Calu3 (cell line): ENCODE results near the gene ADAMTS17. TPM values are rescaled to one million over a fixed set of nuclear protein-coding genes. Genes with fewer than 3 reads are reported as not detected.

ENCODE experiments used
- BruUV-seq: library from RNA; stranded (reverse); fragments of 400-500 nt; replicated peaks from 2 replicates; lab custom pipeline; 2021; lab: Mats Ljungman, UMichigan
- CTCF ChIA-PET: fragments of 300-600 bp; sonication (Branson Sonifier 250); formaldehyde crosslinking; loops from one replicate; lab custom pipeline; 2022; ENCODE audit warnings: antibody characterized with exemption; lab: Charles Lee
- DNase-seq: peaks from one replicate; pipeline ENCODE4 v3.0.0; 2022
- H3K27ac Mint-ChIP-seq: one replicate; pipeline ENCODE4 v1.8.0; 2022; ENCODE audit warnings: mixed read lengths; ENCODE audit not compliant: unreplicated experiment
- H3K27me3 Mint-ChIP-seq: one replicate; pipeline ENCODE4 v1.8.0; 2022; ENCODE audit warnings: mixed read lengths; ENCODE audit not compliant: unreplicated experiment
- H3K36me3 Mint-ChIP-seq: one replicate; pipeline ENCODE4 v1.8.0; 2022; ENCODE audit warnings: mild to moderate bottlenecking, moderate library complexity, mixed read lengths; ENCODE audit not compliant: insufficient read depth, unreplicated experiment
- H3K4me1 Mint-ChIP-seq: one replicate; pipeline ENCODE4 v1.8.0; 2022; ENCODE audit warnings: mild to moderate bottlenecking, low read depth, mixed read lengths; ENCODE audit not compliant: unreplicated experiment
- H3K4me3 Mint-ChIP-seq: one replicate; pipeline ENCODE4 v1.8.0; 2022; ENCODE audit warnings: mild to moderate bottlenecking, low read depth, moderate library complexity, mixed read lengths; ENCODE audit not compliant: unreplicated experiment
- H3K9me3 Mint-ChIP-seq: one replicate; pipeline ENCODE4 v1.8.0; 2022; ENCODE audit warnings: low read depth, mixed read lengths; ENCODE audit not compliant: unreplicated experiment
- CTCF ChIP-seq: fragments of 200-600 bp; IDR thresholded peaks from one replicate; pipeline ENCODE4 v1.8.0; 2022; ENCODE audit warnings: antibody characterized with exemption; ENCODE audit not compliant: unreplicated experiment
- intact Hi-C: fragments of 100-400 bp; cut with micrococcal nuclease; formaldehyde crosslinking; loops from one replicate; pipeline ENCODE4 v1.10.0; 2022; ENCODE audit not compliant: unreplicated experiment
- total RNA-seq: library from RNA; stranded (reverse); gene quantifications from 2 replicates; pipeline ENCODE4 v1.2.3, GENCODE V29; 2022

ADAMTS17 gene
- total RNA-seq, 1 experiment from 2014 or later, result 3.5 TPM

GRCh38 chr15:100383302-100384107, 41.7 kb upstream of the ADAMTS17 start:
- DNase-seq, result peak; percentile 66
- Mint-ChIP-seq H3K4me1 (no peaks in the 10 kb centered on the region), H3K27me3 (peaks cover 30% of the 10 kb centered on the region), H3K36me3 (no peaks in the 10 kb centered on the region), H3K4me3 (no peak overlapping the region), H3K27ac (no peak overlapping the region), H3K9me3 (peaks cover 2% of the 10 kb centered on the region)
- intact Hi-C loops, result loop anchor here (1.0 to 5.0 kb wide), 3 partner anchors 33 to 456 kb away; no protein-coding TSS in a partner anchor
- TF ChIP-seq CTCF, result peak; percentile 24
- CTCF ChIA-PET, result interaction anchor here (1.0 to 3.6 kb wide), 4 partner anchors 34 to 650 kb away, joined by 3 to 42 read pairs (median 8); partner anchors contain the start of genes ADAMTS17 and LYSMD4
- BruUV-seq, result no TSS peak

DNA sequence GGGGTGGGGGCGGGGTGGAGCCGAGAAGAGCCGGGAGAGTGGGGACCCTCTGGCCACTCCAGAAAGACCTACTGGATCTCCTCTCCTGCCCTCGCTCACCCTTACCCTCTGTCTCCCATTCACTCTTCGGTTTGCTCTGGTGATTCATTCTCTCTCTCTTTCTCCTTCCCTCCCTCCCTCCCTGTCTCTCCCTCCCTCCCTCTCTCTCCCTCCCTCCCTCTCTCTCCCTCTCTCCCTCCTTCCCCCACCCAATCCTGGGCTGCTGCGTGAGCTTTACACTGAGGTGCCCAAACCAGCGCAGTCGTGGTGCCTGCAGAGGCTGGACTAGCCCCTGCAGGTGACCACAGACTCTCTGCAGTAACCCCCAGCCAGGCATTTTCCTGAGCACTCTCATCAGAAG, 32.2 kb upstream of the ADAMTS17 start:
- DNase-seq, result no peak
- TF ChIP-seq CTCF, result no peak
- no peaks in the 10 kb centered on the region for H3K4me1 Mint-ChIP-seq
- CTCF ChIA-PET, result no interaction called here
- peaks cover 49% of the 10 kb centered on the region for H3K27me3 Mint-ChIP-seq
- H3K36me3 Mint-ChIP-seq, result no peaks in the 10 kb centered on the region
- no peak overlapping the region for H3K27ac Mint-ChIP-seq
- intact Hi-C loops, result no loop called here
- peaks cover 3% of the 10 kb centered on the region for H3K9me3 Mint-ChIP-seq
- no peak overlapping the region for H3K4me3 Mint-ChIP-seq
- BruUV-seq, result no TSS peak

- no peak for DNase-seq
- TF ChIP-seq CTCF, result no peak
- intact Hi-C loops, result no loop called here
- Mint-ChIP-seq H3K27me3 (peaks cover 49% of the 10 kb centered on the region), H3K4me1 (no peaks in the 10 kb centered on the region), H3K4me3 (no peak overlapping the region), H3K36me3 (no peaks in the 10 kb centered on the region), H3K9me3 (peaks cover 3% of the 10 kb centered on the region), H3K27ac (no peak overlapping the region)
- CTCF ChIA-PET, result interaction anchor here (1.2 kb wide), 1 partner anchor 22 kb away, joined by 5 read pairs; no protein-coding TSS in a partner anchor
- no TSS peak for BruUV-seq
Observed at GRCh38 chr15:100373120-100373896, 31.5 kb upstream of the ADAMTS17 start.

DNA sequence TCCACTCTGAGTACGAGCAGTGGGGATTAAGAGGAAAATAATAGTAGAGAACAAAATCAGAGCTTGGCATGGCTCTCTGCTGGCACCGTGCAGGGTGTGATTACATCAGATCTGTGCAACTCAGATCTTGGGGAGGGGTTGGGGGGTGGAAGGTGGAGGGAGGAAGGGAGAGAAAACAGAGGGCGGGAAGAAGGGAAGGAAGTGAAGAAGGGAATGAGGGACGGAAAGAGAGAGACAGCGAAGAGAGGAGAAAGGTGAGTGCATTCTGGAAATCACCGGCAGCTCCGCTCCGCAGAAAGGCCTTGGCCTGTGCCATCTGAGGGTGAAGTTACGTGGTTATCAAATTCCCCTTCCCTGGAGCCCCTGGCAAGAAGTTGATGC, 31.0 kb upstream of the ADAMTS17 start:
- H3K27ac Mint-ChIP-seq, result no peak overlapping the region
- intact Hi-C loops, result no loop called here
- peaks cover 3% of the 10 kb centered on the region for H3K9me3 Mint-ChIP-seq
- CTCF ChIA-PET, result interaction anchor here (1.2 kb wide), 1 partner anchor 22 kb away, joined by 5 read pairs; no protein-coding TSS in a partner anchor
- DNase-seq, result no peak
- H3K36me3 Mint-ChIP-seq, result no peaks in the 10 kb centered on the region
- no peaks in the 10 kb centered on the region for H3K4me1 Mint-ChIP-seq
- BruUV-seq, result no TSS peak
- TF ChIP-seq CTCF, result no peak
- no peak overlapping the region for H3K4me3 Mint-ChIP-seq
- H3K27me3 Mint-ChIP-seq, result peaks cover 49% of the 10 kb centered on the region
